ENCODE results near the gene PGM1.

Gene PGM1

DNA sequence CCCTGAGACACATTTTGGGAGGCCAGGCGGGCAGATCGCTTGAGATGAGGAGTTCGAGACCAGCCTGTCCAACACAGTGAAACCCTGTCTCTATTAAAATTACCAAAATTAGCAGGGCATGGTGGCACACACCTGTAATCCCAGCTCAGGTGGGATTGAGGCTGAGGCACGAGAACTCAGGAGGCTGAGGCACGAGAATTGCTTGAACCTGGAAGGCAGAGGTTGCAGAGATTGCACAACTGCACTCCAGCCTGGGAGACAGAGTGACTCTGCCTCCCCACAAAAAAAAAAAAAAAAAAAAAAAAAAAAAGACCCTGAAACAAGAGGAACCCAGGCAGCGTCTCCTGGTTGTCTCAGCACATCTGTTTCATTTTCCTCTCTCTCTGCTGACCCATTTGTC, 24.2 kb downstream of the PGM1 start:
- peaks cover 19% of the 10 kb centered on the region for H3K4me1 ChIP-seq (ENCODE audit: control insufficient read depth, insufficient read depth, low read length)
- no peak overlapping the region for H3K27ac ChIP-seq (ENCODE audit: low read depth, low read length)
- no peaks in the 10 kb centered on the region for H3K27me3 ChIP-seq (ENCODE audit: control insufficient read depth, insufficient read depth, low read length)
- no peaks in the 10 kb centered on the region for H3K9me3 ChIP-seq (ENCODE audit: control insufficient read depth, insufficient read depth, low read length)
- no peak overlapping the region for H3K4me3 ChIP-seq (ENCODE audit: low read depth, low read length)
- no peak overlapping the region for H3K9ac ChIP-seq (ENCODE audit: low read depth, low read length)
- H3K36me3 ChIP-seq (ENCODE audit: control insufficient read depth, insufficient read depth, low read length) = no peaks in the 10 kb centered on the region

- Histone ChIP-seq H3K9me3 (ENCODE audit: control insufficient read depth, insufficient read depth, low read length) (no peaks in the 10 kb centered on the region), H3K36me3 (ENCODE audit: control insufficient read depth, insufficient read depth, low read length) (no peaks in the 10 kb centered on the region), H3K27ac (ENCODE audit: low read depth, low read length) (no peak overlapping the region), H3K27me3 (ENCODE audit: control insufficient read depth, insufficient read depth, low read length) (no peaks in the 10 kb centered on the region), H3K4me1 (ENCODE audit: control insufficient read depth, insufficient read depth, low read length) (peaks cover 13% of the 10 kb centered on the region), H3K4me3 (ENCODE audit: low read depth, low read length) (no peak overlapping the region), H3K9ac (ENCODE audit: low read depth, low read length) (no peak overlapping the region)
These were observed 24.8 kb downstream of the PGM1 start for GRCh38 chr1:63618011-63618410.

- no peaks in the 10 kb centered on the region for H3K9me3 ChIP-seq (ENCODE audit: control insufficient read depth, insufficient read depth, low read length)
- no peak overlapping the region for H3K9ac ChIP-seq (ENCODE audit: low read depth, low read length)
- no peak overlapping the region for H3K4me3 ChIP-seq (ENCODE audit: low read depth, low read length)
- no peaks in the 10 kb centered on the region for H3K36me3 ChIP-seq (ENCODE audit: control insufficient read depth, insufficient read depth, low read length)
- no peaks in the 10 kb centered on the region for H3K27me3 ChIP-seq (ENCODE audit: control insufficient read depth, insufficient read depth, low read length)
- no peak overlapping the region for H3K27ac ChIP-seq (ENCODE audit: low read depth, low read length)
- peaks cover 11% of the 10 kb centered on the region for H3K4me1 ChIP-seq (ENCODE audit: control insufficient read depth, insufficient read depth, low read length)
These were observed 26.3 kb downstream of the PGM1 start for GRCh38 chr1:63619558-63619957.

GRCh38 chr1:63620671-63621070, 27.5 kb downstream of the PGM1 start:
- Histone ChIP-seq H3K27ac (ENCODE audit: low read depth, low read length) (no peak overlapping the region), H3K9me3 (ENCODE audit: control insufficient read depth, insufficient read depth, low read length) (no peaks in the 10 kb centered on the region), H3K4me3 (ENCODE audit: low read depth, low read length) (no peak overlapping the region), H3K4me1 (ENCODE audit: control insufficient read depth, insufficient read depth, low read length) (peaks cover 11% of the 10 kb centered on the region), H3K9ac (ENCODE audit: low read depth, low read length) (no peak overlapping the region), H3K36me3 (ENCODE audit: control insufficient read depth, insufficient read depth, low read length) (no peaks in the 10 kb centered on the region), H3K27me3 (ENCODE audit: control insufficient read depth, insufficient read depth, low read length) (no peaks in the 10 kb centered on the region)

DNA sequence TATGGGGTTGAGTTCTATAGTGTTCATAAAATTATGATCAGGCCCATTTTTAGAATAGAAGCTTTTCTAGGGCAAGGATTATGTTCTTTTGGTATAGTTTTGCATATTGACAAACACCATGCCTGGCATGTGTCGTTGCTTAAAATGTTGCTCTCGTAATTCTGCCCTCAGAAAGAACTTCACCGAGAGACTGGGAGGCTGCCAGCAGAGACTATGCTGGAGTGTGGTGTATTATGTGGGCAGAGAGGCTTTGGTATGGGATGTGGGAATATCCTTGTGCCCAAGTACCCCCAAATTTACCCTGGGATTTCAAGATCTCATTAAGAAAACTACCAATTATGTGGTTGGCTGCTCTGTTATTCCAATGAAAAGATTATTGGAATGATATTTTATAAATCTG, 27.9 kb downstream of the PGM1 start:
- Histone ChIP-seq H3K9me3 (ENCODE audit: control insufficient read depth, insufficient read depth, low read length) (no peaks in the 10 kb centered on the region), H3K4me1 (ENCODE audit: control insufficient read depth, insufficient read depth, low read length) (peaks cover 9% of the 10 kb centered on the region), H3K27ac (ENCODE audit: low read depth, low read length) (no peak overlapping the region), H3K36me3 (ENCODE audit: control insufficient read depth, insufficient read depth, low read length) (no peaks in the 10 kb centered on the region), H3K27me3 (ENCODE audit: control insufficient read depth, insufficient read depth, low read length) (no peaks in the 10 kb centered on the region), H3K9ac (ENCODE audit: low read depth, low read length) (no peak overlapping the region), H3K4me3 (ENCODE audit: low read depth, low read length) (no peak overlapping the region)

DNA sequence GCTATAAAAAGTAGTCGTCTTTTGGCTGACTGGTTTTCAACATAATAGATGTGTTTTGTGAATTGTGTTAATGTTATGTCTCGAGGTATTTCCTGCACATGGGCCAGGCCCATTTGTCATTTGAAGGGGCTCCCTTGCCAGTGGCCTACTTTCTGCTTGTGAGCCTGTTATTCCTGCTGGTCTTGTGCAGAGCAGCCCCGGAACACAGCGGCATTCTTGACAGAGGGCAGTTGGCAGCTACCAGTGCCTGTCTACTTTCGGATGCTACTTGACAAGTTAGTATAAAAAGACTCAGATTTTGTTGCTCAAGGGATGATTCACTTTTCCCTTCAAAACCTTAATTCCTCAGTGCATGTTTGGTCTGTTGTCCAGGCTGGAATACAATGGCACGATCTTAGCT, 28.5 kb downstream of the PGM1 start:
- Histone ChIP-seq H3K4me1 (ENCODE audit: control insufficient read depth, insufficient read depth, low read length) (peaks cover 3% of the 10 kb centered on the region; the same call in 1 of the 2 replicates), H3K9ac (ENCODE audit: low read depth, low read length) (no peak overlapping the region), H3K36me3 (ENCODE audit: control insufficient read depth, insufficient read depth, low read length) (no peaks in the 10 kb centered on the region), H3K27me3 (ENCODE audit: control insufficient read depth, insufficient read depth, low read length) (no peaks in the 10 kb centered on the region), H3K4me3 (ENCODE audit: low read depth, low read length) (no peak overlapping the region), H3K9me3 (ENCODE audit: control insufficient read depth, insufficient read depth, low read length) (no peaks in the 10 kb centered on the region), H3K27ac (ENCODE audit: low read depth, low read length) (no peak overlapping the region)

DNA sequence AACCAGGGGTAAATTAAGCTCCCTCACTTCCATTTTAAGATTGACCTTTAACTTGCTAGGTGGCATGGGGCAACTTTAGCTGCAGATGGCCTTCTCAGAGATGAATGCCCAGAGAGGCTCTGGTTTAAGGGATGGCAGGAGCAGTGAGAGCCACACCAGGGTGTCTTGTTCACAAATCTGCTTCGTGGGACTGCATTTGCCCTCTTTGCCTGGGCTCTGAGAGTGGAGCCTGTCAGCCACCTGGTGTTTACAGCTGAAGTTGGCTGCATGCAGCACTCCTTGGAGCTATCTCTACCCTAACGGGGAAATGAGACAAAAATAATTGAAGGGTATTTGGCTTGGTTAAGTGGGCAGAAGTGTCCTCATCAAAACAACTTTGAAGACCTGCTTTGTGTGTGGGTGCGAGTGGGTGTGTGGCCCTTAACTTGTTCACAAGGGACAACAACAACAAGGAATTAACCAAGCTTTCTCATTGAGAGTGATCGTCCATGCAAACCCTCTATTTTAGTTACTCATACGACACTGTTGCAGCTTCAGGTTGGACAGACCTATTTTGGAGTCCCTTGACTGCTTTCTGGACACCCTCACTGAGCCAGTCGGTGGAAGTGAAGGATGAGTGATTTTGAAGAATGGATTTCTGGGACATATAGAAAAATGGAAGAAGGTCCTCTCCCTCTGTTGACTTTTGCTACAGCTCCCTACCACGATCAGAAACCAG, 29.8 kb downstream of the PGM1 start:
- H3K4me3 ChIP-seq (ENCODE audit: low read depth, low read length) = no peak overlapping the region
- no peaks in the 10 kb centered on the region for H3K27me3 ChIP-seq (ENCODE audit: control insufficient read depth, insufficient read depth, low read length)
- H3K36me3 ChIP-seq (ENCODE audit: control insufficient read depth, insufficient read depth, low read length) = no peaks in the 10 kb centered on the region
- no peaks in the 10 kb centered on the region for H3K9me3 ChIP-seq (ENCODE audit: control insufficient read depth, insufficient read depth, low read length)
- H3K9ac ChIP-seq (ENCODE audit: low read depth, low read length) = no peak overlapping the region
- H3K4me1 ChIP-seq (ENCODE audit: control insufficient read depth, insufficient read depth, low read length) = peaks cover 2% of the 10 kb centered on the region; the same call in 1 of the 2 replicates
- no peak overlapping the region for H3K27ac ChIP-seq (ENCODE audit: low read depth, low read length)

DNA sequence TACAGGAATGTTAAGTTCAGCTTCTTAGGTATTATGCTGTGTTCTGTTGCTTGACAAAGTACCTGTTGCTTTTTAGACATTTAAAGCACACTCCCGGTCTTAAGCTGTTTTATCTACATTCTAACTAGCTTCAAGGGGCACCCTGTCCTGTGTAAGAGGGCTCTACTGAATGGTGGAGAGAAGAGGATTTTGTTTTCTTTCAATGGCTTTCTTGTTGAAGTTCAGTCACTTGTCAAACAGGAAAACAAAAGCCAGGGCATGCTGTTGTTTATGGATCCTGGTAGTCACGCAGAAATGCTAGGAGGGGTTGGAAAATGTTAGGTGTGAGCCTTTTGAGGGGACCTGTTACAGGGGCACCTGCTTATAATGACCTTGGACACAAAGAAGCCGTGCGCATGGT, 30.7 kb downstream of the PGM1 start:
- Histone ChIP-seq H3K27me3 (ENCODE audit: control insufficient read depth, insufficient read depth, low read length) (no peaks in the 10 kb centered on the region), H3K4me1 (ENCODE audit: control insufficient read depth, insufficient read depth, low read length) (peaks cover 2% of the 10 kb centered on the region; the same call in 1 of the 2 replicates), H3K9ac (ENCODE audit: low read depth, low read length) (no peak overlapping the region), H3K4me3 (ENCODE audit: low read depth, low read length) (no peak overlapping the region), H3K27ac (ENCODE audit: low read depth, low read length) (no peak overlapping the region), H3K36me3 (ENCODE audit: control insufficient read depth, insufficient read depth, low read length) (no peaks in the 10 kb centered on the region), H3K9me3 (ENCODE audit: control insufficient read depth, insufficient read depth, low read length) (no peaks in the 10 kb centered on the region)

GRCh38 chr1:63624911-63625310, 31.7 kb downstream of the PGM1 start:
- Histone ChIP-seq H3K4me1 (ENCODE audit: control insufficient read depth, insufficient read depth, low read length) (peaks cover 2% of the 10 kb centered on the region; the same call in 1 of the 2 replicates), H3K27ac (ENCODE audit: low read depth, low read length) (no peak overlapping the region), H3K36me3 (ENCODE audit: control insufficient read depth, insufficient read depth, low read length) (peaks cover 5% of the 10 kb centered on the region; the same call in 1 of the 2 replicates), H3K27me3 (ENCODE audit: control insufficient read depth, insufficient read depth, low read length) (no peaks in the 10 kb centered on the region), H3K4me3 (ENCODE audit: low read depth, low read length) (no peak overlapping the region), H3K9ac (ENCODE audit: low read depth, low read length) (no peak overlapping the region), H3K9me3 (ENCODE audit: control insufficient read depth, insufficient read depth, low read length) (no peaks in the 10 kb centered on the region)

GRCh38 chr1:63626222-63626621, 33.0 kb downstream of the PGM1 start:
- H3K27ac ChIP-seq (ENCODE audit: low read depth, low read length) = no peak overlapping the region
- H3K4me1 ChIP-seq (ENCODE audit: control insufficient read depth, insufficient read depth, low read length) = peaks cover 2% of the 10 kb centered on the region; the same call in 1 of the 2 replicates
- H3K36me3 ChIP-seq (ENCODE audit: control insufficient read depth, insufficient read depth, low read length) = peaks cover 15% of the 10 kb centered on the region
- H3K4me3 ChIP-seq (ENCODE audit: low read depth, low read length) = no peak overlapping the region
- H3K9me3 ChIP-seq (ENCODE audit: control insufficient read depth, insufficient read depth, low read length) = no peaks in the 10 kb centered on the region
- H3K9ac ChIP-seq (ENCODE audit: low read depth, low read length) = no peak overlapping the region
- H3K27me3 ChIP-seq (ENCODE audit: control insufficient read depth, insufficient read depth, low read length) = no peaks in the 10 kb centered on the region

GRCh38 chr1:63628607-63629006, 35.4 kb downstream of the PGM1 start:
- Histone ChIP-seq H3K4me1 (ENCODE audit: control insufficient read depth, insufficient read depth, low read length) (peaks cover 2% of the 10 kb centered on the region; the same call in 1 of the 2 replicates), H3K36me3 (ENCODE audit: control insufficient read depth, insufficient read depth, low read length) (peaks cover 27% of the 10 kb centered on the region), H3K27ac (ENCODE audit: low read depth, low read length) (no peak overlapping the region), H3K9me3 (ENCODE audit: control insufficient read depth, insufficient read depth, low read length) (no peaks in the 10 kb centered on the region), H3K9ac (ENCODE audit: low read depth, low read length) (no peak overlapping the region), H3K27me3 (ENCODE audit: control insufficient read depth, insufficient read depth, low read length) (no peaks in the 10 kb centered on the region), H3K4me3 (ENCODE audit: low read depth, low read length) (no peak overlapping the region)

Measured in HUES48 (cell line).